Renal cortex interstitium (tissue), 11 donors: ENCODE data around the gene TSR3. TPM values are rescaled to one million over a fixed set of nuclear protein-coding genes. Genes with fewer than 3 reads are reported as not detected.

Experiments used
- DNase-seq, 11 donors: peaks; one replicate each; pipeline ENCODE4 v3.0.0-alpha.2; 2013; ENCODE audit warnings: low read depth in 9 of 11, low spot score in 4 of 11; ENCODE audit errors: extremely low read depth in 1 of 11
- polyA plus RNA-seq, 3 donors: library from polyadenylated mRNA; unstranded; fragments of 120-200 nt; gene quantifications; one replicate each; pipeline ENCODE4 v1.2.1, GENCODE V29; 2013; ENCODE audit not compliant: insufficient read length in 3 of 3

TSR3 gene
- polyA plus RNA-seq, 3 donors = 34.7 to 57.8 (median 54.9) TPM

DNA sequence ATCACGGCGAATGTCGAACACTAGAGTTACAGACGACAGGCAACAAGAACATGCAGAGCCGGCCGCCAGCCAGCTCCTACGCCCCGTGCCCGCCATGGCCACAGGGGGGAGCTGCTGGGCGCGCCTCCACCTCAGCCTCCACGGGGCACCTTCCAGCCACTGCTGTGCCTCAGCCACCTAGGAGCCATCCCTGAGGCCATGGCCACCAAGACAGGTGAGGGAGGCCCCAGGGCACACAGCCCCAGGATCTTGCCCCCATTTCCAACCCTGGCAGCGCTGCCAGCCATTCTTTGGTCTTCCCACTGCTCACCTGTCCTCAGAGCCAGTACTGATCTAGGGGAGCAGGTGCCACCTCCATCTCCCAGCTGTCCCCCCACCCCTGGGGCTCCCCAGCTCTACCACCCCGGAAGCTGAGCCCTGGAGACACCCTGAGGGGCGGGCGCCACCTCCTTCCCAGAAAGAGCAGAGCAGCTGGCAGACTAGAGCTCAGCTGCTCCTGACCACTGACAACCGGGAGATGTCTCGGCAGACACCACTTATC lies 11.9 kb upstream of the TSR3 start:
- DNase-seq = no peak

DNA sequence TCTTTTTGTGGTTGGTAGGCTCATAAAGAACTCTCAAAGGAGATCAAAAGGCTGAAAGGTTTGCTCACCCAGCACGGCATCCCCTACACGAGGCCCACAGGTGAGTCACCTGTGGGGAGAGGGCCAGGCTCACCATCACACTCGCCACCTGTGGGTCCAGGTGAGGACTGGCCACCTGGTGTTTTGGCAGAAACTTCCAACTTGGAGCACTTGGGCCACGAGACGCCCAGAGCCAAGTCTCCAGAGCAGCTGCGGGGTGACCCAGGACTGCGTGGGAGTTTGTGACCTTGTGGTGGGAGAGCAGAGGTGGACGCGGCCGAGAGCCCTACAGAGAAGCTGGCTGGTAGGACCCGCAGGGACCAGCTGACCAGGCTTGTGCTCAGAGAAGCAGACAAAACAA lies 11.1 kb upstream of the TSR3 start:
- DNase-seq = no peak

DNA sequence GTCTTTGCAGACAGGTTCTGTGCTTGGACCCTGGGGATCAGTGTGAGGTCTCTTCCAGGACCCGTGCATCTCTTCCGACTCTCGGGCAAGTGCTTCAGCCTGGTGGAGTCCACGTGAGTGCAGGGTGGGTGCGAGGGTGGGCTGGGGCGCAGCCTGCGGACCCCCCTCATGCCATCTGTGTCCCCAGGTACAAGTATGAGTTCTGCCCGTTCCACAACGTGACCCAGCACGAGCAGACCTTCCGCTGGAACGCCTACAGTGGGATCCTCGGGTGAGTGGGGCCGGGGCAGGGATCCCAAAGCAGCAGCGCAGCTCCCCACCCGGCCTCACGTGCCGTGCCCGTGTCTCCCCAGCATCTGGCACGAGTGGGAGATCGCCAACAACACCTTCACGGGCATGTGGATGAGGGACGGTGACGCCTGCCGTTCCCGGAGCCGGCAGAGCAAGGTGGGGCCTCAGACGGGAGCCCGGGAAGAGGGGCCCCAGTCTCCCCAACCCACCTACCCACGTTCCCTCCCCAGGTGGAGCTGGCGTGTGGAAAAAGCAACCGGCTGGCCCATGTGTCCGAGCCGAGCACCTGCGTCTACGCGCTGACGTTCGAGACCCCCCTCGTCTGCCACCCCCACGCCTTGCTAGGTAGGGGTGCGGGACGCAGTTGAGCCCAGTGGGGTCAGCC lies 10.1 kb upstream of the TSR3 start:
- no peak for DNase-seq

DNA sequence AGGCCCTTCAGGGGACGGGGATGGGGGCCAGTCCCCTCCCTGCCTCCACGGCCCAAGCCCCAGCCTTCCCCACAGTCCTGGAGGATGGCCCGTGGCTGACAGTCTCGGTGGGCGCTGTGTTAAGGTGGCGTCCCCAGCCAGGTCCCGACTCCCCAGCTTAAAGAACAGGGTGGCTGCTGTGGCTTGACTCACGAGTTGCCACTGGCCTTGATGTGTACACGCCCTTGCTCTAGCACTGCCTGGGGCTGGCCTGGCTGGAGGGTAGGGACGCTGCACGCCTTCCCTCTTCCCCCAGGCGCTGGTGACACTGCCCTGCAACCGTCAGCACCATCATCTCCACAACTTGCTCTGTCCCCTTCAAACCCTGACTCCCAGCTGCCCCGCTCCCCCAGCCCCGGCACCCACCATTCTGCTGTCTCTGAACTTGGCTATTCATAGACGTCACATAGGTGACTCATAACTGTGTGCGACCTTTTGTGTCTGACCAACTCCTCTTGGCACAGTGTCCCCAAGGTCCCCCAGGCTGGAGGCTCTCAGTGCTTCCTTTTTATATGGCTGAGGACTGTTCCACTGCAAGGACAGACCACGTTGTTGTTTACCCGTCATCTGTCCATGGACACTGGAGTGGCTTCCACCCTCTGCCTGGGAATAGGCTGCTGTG lies 6.4 kb upstream of the TSR3 start:
- no peak for DNase-seq

DNA sequence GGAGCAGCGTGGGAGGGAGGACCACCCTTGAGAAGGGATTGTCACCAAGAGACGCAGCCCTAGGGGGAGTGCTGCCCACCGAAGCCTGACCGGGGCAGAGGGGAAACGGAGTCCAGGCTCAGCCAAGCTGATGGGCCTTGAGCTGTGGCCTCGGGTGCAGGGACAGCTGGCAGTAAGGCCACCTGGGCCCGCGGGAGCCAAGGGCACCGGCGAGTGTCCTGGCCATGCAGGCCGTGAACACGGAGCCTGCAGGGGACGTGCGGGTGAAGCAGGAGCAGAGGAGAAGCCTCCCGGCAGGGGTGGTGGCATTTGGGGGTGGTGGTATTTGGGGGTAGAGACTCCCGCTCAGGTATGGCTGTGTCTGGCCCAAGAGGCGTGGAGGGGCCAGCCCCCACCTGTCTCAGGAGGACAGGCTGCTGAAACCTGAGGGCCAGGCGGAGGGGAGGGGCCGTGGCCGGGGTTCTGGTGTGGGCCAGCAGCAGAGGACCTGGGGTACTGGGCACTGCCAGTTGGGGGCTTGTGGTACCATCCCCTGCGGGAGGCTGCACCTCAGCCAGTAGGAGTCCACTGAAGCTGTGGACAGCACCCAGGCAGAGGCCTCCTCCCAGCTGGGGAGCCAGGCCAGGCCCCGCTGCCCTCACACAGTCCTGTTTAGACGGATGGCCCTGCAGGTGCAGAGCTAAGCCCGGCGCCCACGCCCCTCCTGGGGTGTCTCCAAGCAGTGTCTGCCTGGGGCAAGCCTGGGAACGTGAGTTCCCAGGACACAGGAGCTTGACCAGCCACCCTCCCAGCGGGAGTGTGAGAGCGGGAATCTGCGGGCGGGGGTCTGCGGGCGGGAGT lies 4.6 kb upstream of the TSR3 start:
- no peak for DNase-seq

DNA sequence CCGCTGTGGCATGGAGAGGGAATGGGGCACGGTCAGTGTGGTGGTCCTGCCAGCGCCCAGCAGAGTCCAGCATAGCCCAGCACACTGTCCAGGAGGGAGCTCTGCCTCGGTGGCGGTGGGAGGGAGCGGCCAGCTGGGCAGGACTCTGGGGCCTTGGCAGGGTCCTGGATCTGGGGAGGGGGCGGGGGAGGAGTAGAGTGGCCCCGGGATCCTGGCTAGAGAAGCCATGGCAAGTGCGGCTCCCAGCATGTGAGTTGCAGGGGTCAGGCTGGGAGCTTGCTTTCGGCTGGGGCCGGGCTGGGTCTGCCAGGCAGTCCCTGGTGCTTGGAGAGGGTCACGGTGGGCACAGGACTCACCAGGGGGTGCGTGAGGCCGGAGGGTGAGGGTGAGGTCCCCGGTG lies 3.9 kb upstream of the TSR3 start:
- no peak for DNase-seq

DNA sequence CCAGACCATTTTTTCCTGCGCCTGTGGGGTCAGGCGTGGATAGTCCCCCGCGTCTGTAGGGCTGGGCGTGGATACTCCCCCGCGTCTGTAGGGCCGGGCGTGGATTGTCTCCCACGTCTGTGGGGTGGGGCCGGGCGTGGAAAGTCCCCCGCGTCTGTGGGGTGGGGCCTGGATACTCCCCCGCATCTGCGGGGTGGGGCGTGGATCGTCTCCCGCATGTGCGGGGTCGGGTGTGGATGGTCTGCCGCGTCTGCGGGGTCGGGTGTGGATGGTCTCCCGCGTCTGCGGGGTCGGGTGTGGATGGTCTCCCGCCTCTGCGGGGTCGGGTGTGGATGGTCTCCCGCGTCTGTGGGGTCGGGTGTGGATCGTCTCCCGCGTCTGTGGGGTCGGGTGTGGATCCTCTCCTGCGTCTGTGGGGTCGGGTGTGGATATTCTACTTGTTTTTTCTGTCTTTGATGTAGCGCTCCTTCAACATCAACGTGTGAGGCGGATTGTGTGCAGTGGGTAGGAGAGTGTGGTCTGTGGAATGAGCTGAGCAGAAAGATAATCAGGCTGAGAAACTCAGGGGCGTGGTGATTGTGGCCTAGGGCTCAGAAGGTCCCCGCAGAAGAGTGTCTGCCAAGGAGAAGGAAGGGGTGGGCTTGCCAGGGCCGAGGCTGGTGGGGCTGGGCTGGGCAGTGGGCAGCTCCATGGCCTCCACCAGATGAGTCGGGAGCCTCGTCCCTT lies 3.3 kb upstream of the TSR3 start:
- DNase-seq = no peak

DNA sequence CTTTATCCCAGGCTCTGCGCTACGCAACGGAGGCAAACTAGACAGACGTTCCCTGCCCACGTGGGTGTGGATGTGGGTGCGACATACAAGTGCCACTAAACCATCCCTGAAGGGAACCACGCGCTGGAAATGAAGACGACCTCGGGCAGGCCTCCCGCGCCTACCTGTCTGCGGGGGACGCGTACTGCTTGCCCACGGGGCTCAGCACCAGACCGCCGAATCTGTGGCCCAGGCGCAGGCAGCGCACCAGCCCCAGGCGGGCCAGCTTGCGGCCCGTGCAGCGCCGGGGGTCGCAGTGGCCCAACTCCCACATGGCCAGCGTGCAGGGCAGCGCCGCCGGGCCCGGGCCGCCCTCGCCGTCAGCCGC lies 480 bp downstream of the TSR3 start:
- DNase-seq = no peak

DNA sequence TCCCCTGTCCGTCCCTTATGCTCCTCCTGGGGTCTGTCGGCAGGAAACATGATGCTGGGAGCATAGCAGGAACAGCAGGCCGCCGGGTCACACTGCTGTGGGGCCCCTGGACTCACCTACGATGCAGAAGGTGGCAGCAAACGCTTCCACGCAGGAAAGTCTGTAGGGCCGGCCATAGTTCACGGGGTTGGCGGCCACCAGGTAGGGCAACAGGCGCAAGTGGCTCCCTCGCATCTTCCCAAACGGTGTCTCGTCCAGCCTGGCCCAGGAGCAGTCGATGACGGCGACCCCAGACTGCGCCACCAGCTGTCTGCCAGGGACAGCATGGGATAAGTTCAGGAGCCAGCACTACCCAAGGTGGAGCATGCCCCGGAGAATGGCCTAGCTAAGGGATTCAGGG lies 987 bp downstream of the TSR3 start:
- DNase-seq = no peak

DNA sequence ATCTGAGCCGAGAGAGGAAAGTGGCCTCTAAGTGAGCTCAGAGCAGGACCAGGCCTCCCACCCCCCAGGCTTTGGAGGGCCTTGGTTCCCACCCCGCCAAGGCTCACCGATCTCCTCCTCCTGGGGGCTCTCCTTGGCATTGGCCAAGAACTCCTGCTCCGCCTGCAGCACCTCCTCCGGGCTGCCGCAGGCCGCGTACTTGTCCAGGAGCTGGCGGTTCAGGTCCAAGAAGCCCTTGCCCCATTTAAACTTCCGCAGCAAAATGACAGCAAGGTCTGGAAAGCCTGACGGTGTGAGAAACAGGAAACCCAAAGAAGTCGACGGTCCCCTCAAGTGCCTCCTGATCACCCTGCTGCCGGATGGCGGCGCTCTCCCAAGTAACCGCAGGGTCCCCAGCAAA lies 1.7 kb downstream of the TSR3 start:
- no peak for DNase-seq

DNA sequence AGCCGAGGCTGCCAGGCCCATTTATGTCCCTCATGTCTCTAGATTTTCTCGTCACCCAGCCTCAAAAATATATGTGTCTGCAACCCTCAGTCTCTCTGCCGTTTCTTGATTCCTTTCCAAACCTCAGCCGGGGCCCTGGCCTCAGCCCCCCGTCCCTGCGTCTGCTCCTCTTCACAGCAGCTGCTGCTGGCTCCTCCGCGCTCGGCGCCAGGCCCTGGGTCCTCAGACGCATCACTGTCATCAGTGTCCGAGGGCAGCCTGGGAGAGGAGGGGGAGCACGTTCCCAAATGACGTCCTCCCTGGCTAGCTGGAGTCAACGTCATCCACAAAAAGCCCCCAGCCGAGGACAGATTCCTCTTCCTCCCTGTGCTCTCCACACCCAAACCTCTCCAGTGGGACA lies 2.3 kb downstream of the TSR3 start:
- DNase-seq = no peak

DNA sequence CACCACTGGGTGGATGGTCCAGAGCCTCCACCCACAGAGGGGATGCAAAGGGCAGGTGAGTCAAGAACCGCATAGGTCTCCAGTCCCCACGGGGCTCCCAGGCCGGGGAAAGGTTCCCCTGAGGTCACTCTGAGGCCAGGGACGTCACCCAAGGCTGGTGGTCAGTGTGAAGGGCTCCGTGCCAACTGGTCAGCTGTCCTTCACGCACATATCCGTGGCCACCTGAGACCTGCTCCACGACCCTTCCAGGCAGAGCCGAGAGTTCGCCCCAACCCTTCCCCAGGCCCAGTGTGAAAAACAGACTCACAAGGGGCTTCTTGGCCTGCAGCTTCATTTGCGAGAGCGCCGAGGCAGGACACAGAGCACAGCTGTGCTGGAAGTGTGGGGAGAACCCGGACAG lies 2.8 kb downstream of the TSR3 start:
- no peak for DNase-seq

DNA sequence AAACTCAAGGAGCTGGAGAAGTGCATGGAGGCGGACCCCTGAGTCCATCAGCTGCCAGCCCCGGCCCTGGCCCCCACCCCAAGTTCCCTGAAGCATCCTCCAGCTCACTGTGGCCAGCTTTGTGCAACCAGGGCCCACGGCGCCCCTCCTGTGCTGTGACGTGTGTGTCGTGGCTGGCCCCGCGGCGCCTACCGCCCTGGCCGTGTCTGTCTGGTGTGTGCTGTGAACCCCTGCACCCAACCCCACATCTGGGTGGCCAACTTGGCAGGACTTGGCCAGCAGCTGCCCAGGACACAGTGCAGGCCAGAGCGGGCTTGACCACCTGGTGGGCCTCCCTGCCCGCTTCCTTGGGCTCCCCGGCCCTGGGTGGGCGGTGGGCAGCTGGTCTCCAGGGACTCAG lies 3.2 kb downstream of the TSR3 start:
- no peak for DNase-seq

DNA sequence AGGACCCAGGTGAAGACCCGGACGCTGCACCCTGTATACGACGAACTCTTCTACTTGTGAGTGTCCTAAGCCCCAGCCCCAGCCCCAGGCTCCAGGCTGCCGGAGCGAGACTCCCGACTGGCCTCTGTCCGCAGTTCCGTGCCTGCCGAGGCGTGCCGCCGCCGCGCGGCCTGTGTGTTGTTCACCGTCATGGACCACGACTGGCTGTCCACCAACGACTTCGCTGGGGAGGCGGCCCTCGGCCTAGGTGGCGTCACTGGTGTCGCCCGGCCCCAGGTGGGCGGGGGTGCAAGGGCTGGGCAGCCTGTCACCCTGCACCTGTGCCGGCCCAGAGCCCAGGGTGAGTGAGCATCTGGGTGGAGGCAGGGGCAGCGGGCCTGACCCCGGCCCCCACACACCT lies 3.7 kb downstream of the TSR3 start:
- no peak for DNase-seq

DNA sequence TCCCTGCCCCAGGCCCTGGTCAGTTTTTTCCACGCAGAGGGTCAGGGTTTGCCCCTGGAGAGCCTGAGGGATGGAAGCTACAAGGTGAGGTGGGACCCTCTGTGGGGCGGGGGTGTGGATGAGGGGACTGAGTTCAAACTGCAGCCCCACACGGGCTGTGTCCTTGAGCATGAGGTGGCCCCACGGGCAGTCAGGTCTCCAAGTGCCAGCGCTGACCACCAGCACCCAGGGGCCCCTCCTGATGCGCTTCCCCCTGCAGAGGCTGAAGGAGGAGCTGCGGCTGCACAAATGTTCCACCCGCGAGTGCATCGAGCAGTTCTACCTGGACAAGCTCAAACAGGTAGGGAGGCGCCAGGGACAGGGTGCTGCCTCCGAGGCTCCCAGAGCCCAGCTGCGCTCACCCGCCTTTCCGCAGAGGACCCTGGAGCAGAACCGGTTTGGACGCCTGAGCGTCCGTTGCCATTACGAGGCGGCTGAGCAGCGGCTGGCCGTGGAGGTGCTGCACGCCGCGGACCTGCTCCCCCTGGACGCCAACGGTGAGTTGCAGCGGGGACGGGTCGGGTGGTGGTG lies 4.3 kb downstream of the TSR3 start:
- no peak for DNase-seq

DNA sequence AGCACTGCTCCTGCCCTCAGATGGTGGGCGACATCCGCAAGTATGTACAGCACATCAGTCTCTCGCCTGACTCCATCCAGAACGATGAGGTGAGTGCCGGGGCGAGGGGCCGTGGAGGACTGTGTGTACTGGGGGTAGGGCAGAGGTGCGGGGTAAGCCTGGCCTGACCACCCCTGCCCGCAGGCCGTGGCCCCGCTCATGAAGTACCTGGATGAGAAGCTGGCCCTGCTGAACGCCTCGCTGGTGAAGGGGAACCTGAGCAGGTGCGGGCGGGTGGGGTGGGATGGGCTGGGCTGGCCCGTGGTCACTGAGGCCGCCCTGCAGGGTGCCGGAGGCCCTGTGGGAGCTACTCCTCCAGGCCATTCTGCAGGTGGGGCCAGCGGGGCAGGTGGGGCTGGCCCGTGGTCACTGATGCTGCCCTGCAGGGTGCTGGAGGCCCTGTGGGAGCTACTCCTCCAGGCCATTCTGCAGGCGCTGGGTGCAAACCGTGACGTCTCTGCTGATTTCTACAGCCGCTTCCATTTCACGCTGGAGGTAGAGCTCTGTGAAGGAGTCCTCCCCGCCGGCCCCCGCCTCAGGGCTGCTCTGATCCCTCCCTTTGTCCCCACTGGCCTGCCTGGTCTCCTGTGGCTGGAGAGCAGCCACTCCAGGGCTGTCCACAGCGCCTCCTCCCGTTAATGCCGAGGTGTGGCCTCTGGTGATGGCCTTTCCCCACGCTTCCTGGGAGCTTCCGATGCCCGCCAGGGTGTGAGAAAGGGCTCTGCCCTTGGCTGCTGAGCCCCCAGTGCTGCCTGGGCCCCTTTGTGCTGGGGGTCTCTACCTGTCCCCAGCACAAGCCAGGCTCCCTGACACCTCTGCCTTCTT lies 5.0 kb downstream of the TSR3 start:
- no peak for DNase-seq

DNA sequence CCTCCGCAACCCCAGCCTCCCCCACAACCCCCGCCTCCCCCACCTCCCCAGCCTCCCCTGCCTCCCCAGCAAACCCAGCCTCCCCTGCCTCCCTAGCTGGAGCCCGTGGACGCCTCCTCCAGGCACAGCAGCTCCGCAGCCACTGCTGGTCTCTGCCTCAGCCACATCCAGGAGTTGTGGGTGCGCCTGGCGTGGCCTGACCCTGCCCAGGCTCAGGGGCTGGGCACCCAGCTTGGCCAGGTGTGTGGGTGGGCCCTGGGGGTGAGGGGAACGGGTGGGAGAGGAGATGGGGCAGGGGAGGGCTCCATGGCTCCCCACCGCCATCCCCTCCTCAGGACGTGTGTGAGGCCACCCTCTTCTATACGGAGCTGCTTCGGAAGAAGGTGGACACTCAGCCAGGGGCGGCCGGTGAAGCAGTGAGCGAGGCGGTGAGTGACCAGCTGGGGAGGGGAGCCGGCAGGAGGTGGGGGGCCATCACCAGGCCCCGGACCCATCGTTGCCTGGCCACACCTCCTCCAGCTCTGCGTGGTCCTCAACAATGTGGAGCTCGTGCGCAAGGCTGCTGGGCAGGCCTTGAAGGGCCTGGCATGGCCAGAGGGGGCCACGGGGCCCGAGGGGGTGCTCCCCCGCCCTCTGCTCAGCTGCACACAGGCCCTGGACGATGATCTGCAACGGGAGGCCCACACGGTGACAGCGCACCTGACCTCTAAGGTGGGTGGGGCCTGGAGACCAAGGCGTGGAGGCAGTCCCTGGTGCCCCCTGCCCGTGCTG lies 5.8 kb downstream of the TSR3 start:
- DNase-seq = no peak

DNA sequence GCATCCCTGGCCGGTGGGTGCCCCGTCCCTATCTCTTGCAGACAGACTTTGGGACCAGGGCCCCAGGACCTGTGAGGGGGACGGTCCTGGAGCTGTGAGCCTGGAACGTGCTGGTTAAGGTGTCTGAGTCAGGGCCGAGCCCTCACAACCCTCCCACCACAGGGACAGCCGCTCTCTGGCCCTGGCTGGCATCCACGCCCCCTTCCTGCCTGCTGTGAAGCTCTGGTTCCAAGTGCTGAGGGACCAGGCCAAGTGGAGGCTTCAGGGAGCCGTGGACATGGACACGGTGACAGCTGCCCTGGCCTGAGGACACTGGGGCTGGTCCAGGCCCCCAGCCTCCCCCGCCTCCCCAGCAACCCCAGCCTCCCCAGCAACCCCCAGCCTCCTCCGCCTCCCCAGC lies 6.6 kb downstream of the TSR3 start:
- DNase-seq = no peak
